GM12874 (cell line): ENCODE data around the gene GPR17.

ENCODE experiments used
- TF ChIP-seq, protein P1 (sequence below): IDR thresholded peaks from 2 replicates; pipeline ENCODE4 v1.5.1; 2011; ENCODE audit warnings: low read depth, mild to moderate bottlenecking, control low read depth, low read length, moderate library complexity; ENCODE audit not compliant: insufficient read depth

The GPR17 gene

DNA sequence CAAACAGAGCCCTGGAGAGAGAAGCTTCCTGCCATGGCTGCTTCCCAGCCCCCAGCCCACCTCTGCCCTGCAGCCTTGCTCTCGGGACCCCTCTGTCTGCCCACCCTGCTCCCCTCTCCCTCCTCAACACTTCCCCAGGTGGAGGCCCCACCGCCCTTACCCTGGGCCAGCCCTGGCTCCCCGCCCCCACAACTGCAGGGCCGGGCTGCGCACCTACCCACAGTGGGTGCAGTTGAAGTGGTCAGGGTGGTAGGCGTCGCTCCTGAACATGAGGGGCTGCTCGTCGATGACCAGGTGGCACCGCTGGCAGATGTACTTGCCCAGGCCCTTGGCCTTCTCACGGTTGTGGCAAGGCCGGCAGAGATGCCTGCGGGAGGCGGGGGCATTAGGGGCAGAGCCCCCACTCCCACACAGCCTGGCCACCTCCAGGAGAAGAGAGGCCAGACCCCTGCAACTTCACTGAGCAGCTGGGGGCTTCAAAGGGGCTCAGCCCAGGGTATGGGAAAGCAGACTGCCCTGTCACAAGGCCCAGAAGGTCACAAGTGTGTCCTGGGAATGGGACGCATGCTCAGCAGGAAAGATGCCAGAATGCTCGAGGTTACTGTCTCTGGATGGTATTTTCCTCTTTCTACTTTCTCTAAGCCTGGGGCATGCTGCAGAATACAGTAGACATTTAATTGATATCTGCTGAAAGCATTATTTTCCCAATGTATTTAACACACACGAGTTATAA, 3.1 kb upstream of the GPR17 start:
- TF ChIP-seq, protein P1, sequence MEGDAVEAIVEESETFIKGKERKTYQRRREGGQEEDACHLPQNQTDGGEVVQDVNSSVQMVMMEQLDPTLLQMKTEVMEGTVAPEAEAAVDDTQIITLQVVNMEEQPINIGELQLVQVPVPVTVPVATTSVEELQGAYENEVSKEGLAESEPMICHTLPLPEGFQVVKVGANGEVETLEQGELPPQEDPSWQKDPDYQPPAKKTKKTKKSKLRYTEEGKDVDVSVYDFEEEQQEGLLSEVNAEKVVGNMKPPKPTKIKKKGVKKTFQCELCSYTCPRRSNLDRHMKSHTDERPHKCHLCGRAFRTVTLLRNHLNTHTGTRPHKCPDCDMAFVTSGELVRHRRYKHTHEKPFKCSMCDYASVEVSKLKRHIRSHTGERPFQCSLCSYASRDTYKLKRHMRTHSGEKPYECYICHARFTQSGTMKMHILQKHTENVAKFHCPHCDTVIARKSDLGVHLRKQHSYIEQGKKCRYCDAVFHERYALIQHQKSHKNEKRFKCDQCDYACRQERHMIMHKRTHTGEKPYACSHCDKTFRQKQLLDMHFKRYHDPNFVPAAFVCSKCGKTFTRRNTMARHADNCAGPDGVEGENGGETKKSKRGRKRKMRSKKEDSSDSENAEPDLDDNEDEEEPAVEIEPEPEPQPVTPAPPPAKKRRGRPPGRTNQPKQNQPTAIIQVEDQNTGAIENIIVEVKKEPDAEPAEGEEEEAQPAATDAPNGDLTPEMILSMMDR, result no peak

GRCh38 chr2:127643439-127644065, 2.4 kb upstream of the GPR17 start:
- TF ChIP-seq, protein P1, result no peak

DNA sequence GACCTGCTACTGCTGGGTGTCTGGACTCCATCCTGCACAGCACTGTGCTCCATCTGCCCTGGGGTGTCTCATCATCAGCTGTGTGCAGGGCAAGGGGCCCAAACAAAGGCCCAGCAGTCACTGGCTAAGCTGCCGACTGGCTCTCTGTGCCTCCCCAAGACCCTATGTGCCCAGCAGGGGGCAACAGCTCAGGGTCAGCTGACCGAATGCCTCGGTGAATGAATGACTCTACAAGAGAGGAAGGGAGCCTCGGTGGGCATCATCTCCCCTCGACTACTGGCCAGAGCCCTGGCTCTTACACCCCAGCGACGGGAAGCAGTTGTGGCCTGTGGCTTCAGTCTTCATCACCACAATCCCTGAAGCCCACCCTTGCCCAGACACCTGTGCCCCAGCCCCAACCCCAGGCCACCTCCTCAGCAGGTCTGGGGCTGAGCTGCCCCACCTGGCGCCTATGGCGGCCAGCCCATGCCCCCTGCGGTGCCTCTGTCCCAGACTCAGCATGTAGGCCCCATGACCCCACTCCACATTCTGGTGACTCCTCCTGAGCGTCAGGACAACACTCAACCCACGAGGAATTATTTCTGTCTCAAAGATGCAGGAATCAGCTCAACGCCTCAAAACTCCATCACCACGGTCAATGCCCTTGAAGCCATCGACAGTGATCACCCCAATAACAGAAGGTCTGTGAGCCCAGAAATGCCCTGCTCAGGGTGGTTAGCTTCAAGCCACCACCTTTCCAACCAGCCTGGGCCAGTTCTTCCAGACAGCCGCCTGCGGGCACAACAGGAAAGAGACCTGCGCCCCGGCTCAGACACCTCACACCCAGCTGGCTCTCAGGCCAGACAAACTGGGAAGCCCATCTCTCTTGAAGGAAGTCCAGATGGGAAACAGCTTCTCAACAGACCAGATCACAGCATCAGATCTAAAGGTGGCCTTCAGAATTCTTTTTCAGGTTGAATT, 1.6 kb upstream of the GPR17 start:
- TF ChIP-seq, protein P1, result no peak

GRCh38 chr2:127645026-127645394, 943 bp upstream of the GPR17 start:
- TF ChIP-seq, protein P1, result no peak

- TF ChIP-seq, protein P1, result no peak
These were observed 711 bp downstream of the GPR17 start for GRCh38 chr2:127646487-127647241.

DNA sequence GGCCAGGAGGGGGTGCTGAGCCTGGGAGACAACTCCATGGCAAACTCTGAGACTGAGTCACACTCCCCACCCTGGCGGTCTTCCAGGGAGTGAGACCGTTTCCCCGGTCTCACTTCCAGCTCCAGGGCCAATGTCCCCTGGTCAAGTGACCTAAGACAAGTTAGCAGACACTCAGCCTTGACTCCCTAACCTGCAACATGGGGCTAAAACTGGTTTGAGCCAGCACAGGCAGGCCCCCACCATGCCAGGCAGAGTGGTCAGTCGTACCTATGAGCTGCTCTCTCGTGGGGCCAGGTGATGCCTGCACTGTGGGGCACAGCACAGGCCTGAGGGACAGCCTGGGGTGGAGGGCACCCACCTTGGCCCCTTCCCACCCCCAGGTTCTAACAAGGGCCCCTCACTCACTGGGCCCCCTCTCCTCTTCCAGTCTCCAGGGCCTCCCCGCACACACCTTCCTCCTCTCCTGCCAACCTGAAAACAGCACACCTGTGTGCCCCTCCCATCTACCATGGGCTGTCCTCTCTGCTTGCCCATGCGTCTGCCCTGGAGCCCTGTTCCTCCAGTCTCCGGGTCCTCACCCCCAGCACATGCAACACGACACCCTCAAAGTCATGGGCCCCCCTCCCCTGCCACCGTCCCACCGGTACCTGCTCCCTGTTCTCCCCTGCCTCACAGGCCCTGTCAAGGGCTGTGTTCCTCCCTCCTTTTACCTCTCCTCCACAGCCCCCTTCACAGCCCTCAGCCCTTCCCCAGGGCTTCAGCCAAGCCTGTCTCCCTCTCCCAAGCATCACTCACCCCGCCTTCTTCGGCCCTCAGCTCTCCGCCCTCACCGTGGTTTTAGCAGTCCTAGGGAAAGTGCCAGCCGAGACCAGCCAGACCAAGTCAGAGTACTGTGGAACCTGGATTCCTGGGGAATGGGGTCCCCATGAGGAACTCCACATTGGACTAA, 1.6 kb downstream of the GPR17 start:
- TF ChIP-seq, protein P1, result no peak
